Activated CD4-positive, alpha-beta T cell treated with anti-CD3 and anti-CD28 coated beads, Interleukin-2, amount 10 ng/mL, durations not matched to agents 24 days and 14 days (primary cell): ENCODE data around the gene GPSM1. TPM values are rescaled to one million over a fixed set of nuclear protein-coding genes. Genes with fewer than 3 reads are reported as not detected.
"Not testable (repeated sequence)": the region's sequence is repeated elsewhere in the genome, so short reads cannot be mapped to it uniquely, and the experiment has no call there.

Experiments used
- DNase-seq: peaks from one replicate; pipeline ENCODE4 v3.0.0; 2022
- H3K27ac Mint-ChIP-seq: one replicate; pipeline ENCODE4 v1.8.0; 2022; ENCODE audit warnings: mild to moderate bottlenecking, mixed read lengths
- H3K27me3 Mint-ChIP-seq: one replicate; pipeline ENCODE4 v1.8.0; 2022; ENCODE audit warnings: mixed read lengths
- H3K36me3 Mint-ChIP-seq: one replicate; pipeline ENCODE4 v1.8.0; 2022; ENCODE audit warnings: low read depth, mild to moderate bottlenecking, mixed read lengths
- H3K4me1 Mint-ChIP-seq: one replicate; pipeline ENCODE4 v1.8.0; 2021; ENCODE audit warnings: mixed read lengths
- H3K4me3 Mint-ChIP-seq: one replicate; pipeline ENCODE4 v1.8.0; 2022; ENCODE audit warnings: mild to moderate bottlenecking, moderate library complexity, mixed read lengths
- H3K9me3 Mint-ChIP-seq: one replicate; pipeline ENCODE4 v1.8.0; 2021; ENCODE audit warnings: mixed read lengths
- intact Hi-C: fragments of 100-400 bp; cut with micrococcal nuclease; formaldehyde crosslinking; loops from one replicate; pipeline ENCODE4 v1.15.1; 2023
- total RNA-seq: library from RNA; stranded (reverse); gene quantifications from 2 replicates; pipeline ENCODE4 v1.2.3, GENCODE V29; 2022

Gene GPSM1
- total RNA-seq, 1 donor from 2014 or later, result 19.2 TPM

GRCh38 chr9:136351252-136351800 lies 24.0 kb downstream of the GPSM1 start:
- no peak overlapping the region for H3K27ac Mint-ChIP-seq

GRCh38 chr9:136351868-136352267 lies 24.5 kb downstream of the GPSM1 start:
- H3K9me3 Mint-ChIP-seq, H3K36me3 Mint-ChIP-seq, H3K27ac Mint-ChIP-seq, H3K4me3 Mint-ChIP-seq, intact Hi-C loops, H3K27me3 Mint-ChIP-seq, H3K4me1 Mint-ChIP-seq, DNase-seq: not testable (repeated sequence)

More at GRCh38 chr9:136351252-136351800, 24.0 kb downstream of the GPSM1 start:
- no peak for DNase-seq
- no peak overlapping the region for H3K4me3 Mint-ChIP-seq
- no peaks in the 10 kb centered on the region for H3K4me1 Mint-ChIP-seq
- H3K27me3 Mint-ChIP-seq, result no peaks in the 10 kb centered on the region
- H3K9me3 Mint-ChIP-seq, result no peaks in the 10 kb centered on the region
- no peaks in the 10 kb centered on the region for H3K36me3 Mint-ChIP-seq
- intact Hi-C loops, result no loop called here

DNA sequence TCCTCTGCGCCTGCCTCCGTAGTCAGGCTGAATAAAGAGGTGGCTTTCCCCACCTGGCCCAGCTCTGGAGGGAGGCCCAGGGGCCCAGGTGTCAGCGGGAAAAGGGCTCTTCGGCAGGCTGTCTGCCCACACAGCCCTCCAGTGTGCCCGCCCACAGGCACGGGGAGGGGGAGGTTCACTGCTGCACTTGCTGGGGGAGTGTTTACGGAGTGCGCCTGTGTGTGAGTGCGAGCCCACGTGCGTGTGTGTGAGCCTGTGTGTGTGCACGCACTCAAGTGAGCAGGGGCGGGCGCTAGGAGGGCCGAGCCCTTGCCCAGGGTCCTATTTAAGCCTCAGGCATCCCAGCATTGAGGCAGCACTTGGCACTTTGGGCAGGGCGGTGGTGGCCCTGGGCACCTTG lies 25.3 kb downstream of the GPSM1 start:
- Mint-ChIP-seq H3K4me1 (no peaks in the 10 kb centered on the region), H3K36me3 (no peaks in the 10 kb centered on the region), H3K27me3 (no peaks in the 10 kb centered on the region), H3K27ac (no peak overlapping the region), H3K9me3 (no peaks in the 10 kb centered on the region), H3K4me3 (no peak overlapping the region)
- intact Hi-C loops, result no loop called here
- DNase-seq, result no peak

- intact Hi-C loops, result no loop called here
- Mint-ChIP-seq H3K27ac (no peak overlapping the region), H3K27me3 (no peaks in the 10 kb centered on the region), H3K4me1 (no peaks in the 10 kb centered on the region), H3K36me3 (no peaks in the 10 kb centered on the region), H3K9me3 (no peaks in the 10 kb centered on the region), H3K4me3 (no peak overlapping the region)
- no peak for DNase-seq
Observed at GRCh38 chr9:136353088-136353487, 25.7 kb downstream of the GPSM1 start.

DNA sequence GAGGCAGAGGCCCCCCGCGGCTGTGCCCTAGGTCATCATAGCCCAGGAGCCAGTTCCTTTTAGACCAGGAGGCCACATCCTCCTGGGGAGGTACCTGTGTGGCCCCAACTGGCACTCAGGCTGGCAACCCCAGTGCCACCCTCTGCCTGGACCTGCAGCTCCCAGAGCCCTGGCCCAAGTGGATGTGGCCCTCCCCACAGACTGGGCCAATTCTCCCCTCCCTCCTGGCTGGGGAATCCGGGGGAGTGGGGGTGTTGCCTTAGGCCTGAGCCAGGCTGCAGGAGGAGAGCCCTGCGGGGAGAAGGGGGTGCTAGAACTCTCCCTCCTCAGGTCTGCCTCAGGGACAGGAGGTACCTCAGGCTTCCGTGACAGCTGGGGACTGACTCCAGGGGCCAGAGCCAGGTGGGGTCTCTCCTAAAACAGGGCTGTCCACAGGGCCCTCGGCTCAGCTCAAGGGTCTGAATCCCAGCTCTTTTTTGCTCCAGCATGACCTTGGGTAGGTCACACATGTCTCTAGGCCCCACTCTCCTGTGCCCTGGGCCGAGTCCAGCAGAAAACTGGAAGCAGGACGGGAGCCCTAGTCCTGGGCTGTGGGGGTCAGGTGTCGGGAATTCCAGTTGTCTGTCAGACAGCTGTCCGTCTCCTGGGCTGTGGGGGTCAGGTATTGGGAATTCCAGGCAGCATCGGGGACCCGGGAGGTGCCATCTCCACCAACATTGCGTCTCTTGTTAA lies 26.6 kb downstream of the GPSM1 start:
- no peak overlapping the region for H3K27ac Mint-ChIP-seq
- H3K4me1 Mint-ChIP-seq, result no peaks in the 10 kb centered on the region
- H3K27me3 Mint-ChIP-seq, result no peaks in the 10 kb centered on the region
- no peaks in the 10 kb centered on the region for H3K36me3 Mint-ChIP-seq
- H3K9me3 Mint-ChIP-seq, result no peaks in the 10 kb centered on the region
- no peak overlapping the region for H3K4me3 Mint-ChIP-seq
- intact Hi-C loops, result no loop called here
- no peak for DNase-seq

GRCh38 chr9:136354592-136355085 lies 27.3 kb downstream of the GPSM1 start:
- no peaks in the 10 kb centered on the region for H3K27me3 Mint-ChIP-seq
- H3K4me1 Mint-ChIP-seq, result no peaks in the 10 kb centered on the region
- H3K9me3 Mint-ChIP-seq, result no peaks in the 10 kb centered on the region
- intact Hi-C loops, result no loop called here
- DNase-seq, result no peak
- no peak overlapping the region for H3K4me3 Mint-ChIP-seq
- H3K36me3 Mint-ChIP-seq, result no peaks in the 10 kb centered on the region
- no peak overlapping the region for H3K27ac Mint-ChIP-seq

- Mint-ChIP-seq H3K4me3 (no peak overlapping the region), H3K27me3 (no peaks in the 10 kb centered on the region), H3K4me1 (no peaks in the 10 kb centered on the region), H3K27ac (no peak overlapping the region), H3K9me3 (no peaks in the 10 kb centered on the region), H3K36me3 (no peaks in the 10 kb centered on the region)
- intact Hi-C loops, result no loop called here
- no peak for DNase-seq
Observed at GRCh38 chr9:136355616-136356557, 28.5 kb downstream of the GPSM1 start.

- DNase-seq, result no peak
- Mint-ChIP-seq H3K9me3 (no peaks in the 10 kb centered on the region), H3K27ac (no peak overlapping the region), H3K4me1 (no peaks in the 10 kb centered on the region), H3K36me3 (no peaks in the 10 kb centered on the region), H3K4me3 (no peak overlapping the region), H3K27me3 (no peaks in the 10 kb centered on the region)
- intact Hi-C loops, result no loop called here
Observed at GRCh38 chr9:136357202-136357725, 29.9 kb downstream of the GPSM1 start.

DNA sequence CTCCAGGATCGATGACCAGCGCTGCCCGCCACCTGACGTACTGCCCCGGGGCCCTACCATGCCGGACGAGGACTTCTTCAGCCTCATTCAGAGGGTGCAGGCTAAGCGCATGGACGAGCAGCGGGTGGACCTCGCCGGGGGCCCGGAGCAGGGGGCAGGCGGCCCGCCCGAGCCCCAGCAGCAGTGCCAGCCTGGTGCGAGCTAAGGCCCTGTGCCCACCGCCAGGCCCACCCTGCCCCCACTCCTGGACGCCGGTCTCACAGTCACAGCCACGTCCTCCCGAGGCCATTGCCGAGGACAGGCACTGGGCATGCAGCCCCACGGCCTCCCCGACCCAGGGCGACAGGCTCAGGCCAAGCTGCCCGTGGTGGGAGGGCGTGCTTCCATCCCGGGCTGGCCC lies 30.7 kb downstream of the GPSM1 start:
- Mint-ChIP-seq H3K4me1 (peaks cover 4% of the 10 kb centered on the region), H3K27ac (no peak overlapping the region), H3K4me3 (no peak overlapping the region), H3K36me3 (no peaks in the 10 kb centered on the region), H3K27me3 (no peaks in the 10 kb centered on the region), H3K9me3 (no peaks in the 10 kb centered on the region)
- no peak for DNase-seq
- intact Hi-C loops, result no loop called here

GRCh38 chr9:136358888-136359287 lies 31.5 kb downstream of the GPSM1 start:
- no peaks in the 10 kb centered on the region for H3K9me3 Mint-ChIP-seq
- H3K27ac Mint-ChIP-seq, result no peak overlapping the region
- H3K36me3 Mint-ChIP-seq, result peaks cover 2% of the 10 kb centered on the region
- peaks cover 4% of the 10 kb centered on the region for H3K4me1 Mint-ChIP-seq
- no peak for DNase-seq
- H3K4me3 Mint-ChIP-seq, result no peak overlapping the region
- intact Hi-C loops, result no loop called here
- H3K27me3 Mint-ChIP-seq, result no peaks in the 10 kb centered on the region

DNA sequence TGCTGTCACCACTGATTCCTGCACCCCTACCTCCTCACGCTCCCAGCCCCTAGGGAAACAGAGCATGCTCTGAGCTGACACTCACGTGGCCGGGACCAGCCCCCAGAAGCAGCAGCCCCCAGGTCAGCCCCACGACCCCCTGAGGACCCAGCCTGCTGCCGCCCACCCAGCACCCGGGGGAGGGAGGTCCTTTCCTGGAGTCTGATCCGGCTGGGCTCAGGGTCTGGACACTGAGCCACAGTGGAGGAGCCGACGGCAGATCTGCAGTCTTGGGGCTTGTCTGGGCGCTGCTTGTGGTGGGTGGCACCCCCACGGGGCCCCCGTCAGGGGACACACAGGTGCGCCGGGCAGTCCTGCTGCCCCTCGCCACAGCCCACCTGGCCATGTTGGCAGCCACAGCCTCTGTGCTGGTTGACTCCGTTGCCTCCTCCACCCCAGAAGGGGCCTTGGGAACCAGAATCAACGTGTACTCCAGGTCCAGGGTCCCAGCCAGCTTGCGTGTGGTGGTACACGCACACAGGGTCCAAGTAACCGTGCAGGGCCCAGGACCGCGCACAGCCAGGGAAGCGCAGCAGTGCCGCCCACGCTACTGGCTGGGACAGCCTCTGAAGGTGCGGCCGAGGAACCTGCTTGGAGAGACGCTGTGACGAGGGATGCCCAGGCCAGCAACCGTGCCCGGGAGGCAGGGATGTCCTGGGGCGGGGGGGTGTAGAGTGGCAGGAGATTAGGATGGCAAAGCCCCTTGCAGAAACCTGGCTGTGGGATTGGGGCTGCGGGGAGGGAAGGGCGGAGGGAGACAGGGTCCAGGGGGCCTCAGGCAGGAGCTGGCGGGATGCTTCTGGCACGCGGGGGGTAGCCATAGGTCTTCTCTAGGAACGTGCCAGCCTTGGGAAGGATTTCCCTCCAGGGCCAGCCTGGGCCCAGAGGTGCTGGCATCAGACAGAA lies 32.7 kb downstream of the GPSM1 start:
- intact Hi-C loops, result no loop called here
- no peak for DNase-seq
- H3K9me3 Mint-ChIP-seq, result no peaks in the 10 kb centered on the region
- H3K4me1 Mint-ChIP-seq, result peaks cover 4% of the 10 kb centered on the region
- no peaks in the 10 kb centered on the region for H3K27me3 Mint-ChIP-seq
- H3K4me3 Mint-ChIP-seq, result no peak overlapping the region
- no peak overlapping the region for H3K27ac Mint-ChIP-seq
- H3K36me3 Mint-ChIP-seq, result peaks cover 3% of the 10 kb centered on the region

- H3K36me3 Mint-ChIP-seq, result peaks cover 5% of the 10 kb centered on the region
- DNase-seq, result no peak
- no peak overlapping the region for H3K27ac Mint-ChIP-seq
- H3K9me3 Mint-ChIP-seq, result no peaks in the 10 kb centered on the region
- H3K4me1 Mint-ChIP-seq, result peaks cover 4% of the 10 kb centered on the region
- H3K4me3 Mint-ChIP-seq, result no peak overlapping the region
- H3K27me3 Mint-ChIP-seq, result no peaks in the 10 kb centered on the region
- intact Hi-C loops, result no loop called here
Observed at GRCh38 chr9:136361047-136361753, 33.9 kb downstream of the GPSM1 start.
